Smooth muscle cell of the coronary artery (primary cell): ENCODE data around the gene CLN6. TPM values are rescaled to one million over a fixed set of nuclear protein-coding genes. Genes with fewer than 3 reads are reported as not detected.

Experiments
- total RNA-seq: library from RNA; depleted of rRNA; stranded (reverse); fragments of >200 nt; gene quantifications from 2 replicates; pipeline ENCODE4 v1.2.3, GENCODE V29; 2014; ENCODE audit warnings: low replicate concordance

Gene CLN6
- total RNA-seq, result 6.8 and 8.9 TPM in 2 replicates

GRCh38 chr15:68229386-68230156 is at the start of gene CLN6:
Gene CLN6, minus strand, starts transcription at chr15:68229728. Its CDS starts 144 bp downstream, at chr15:68229584.

GRCh38 chr15:68277603-68278344 is 48.2 kb upstream of the CLN6 start, which contains the start of gene FEM1B:
Gene FEM1B, plus strand, starts transcription at chr15:68277745. Its CDS starts 673 bp downstream, at chr15:68278418.

GRCh38 chr15:68204776-68205557 is 24.6 kb downstream of the CLN6 start, which contains the start of gene CALML4:
Gene CALML4, minus strand, starts transcription at chr15:68205332. Its CDS starts 85 bp downstream, at chr15:68205247.

Other genes starting within 250 kb of the CLN6 start
- gene PIAS1, start 175.4 kb downstream of the CLN6 start, total RNA-seq, result 2.6 and 6.3 TPM in 2 replicates
- gene CALML4, start 24.4 kb downstream of the CLN6 start, total RNA-seq, result 0.90 and 2.0 TPM in 2 replicates
- gene FEM1B, start 48.0 kb upstream of the CLN6 start, total RNA-seq, result 35.0 and 106 TPM in 2 replicates
- gene ITGA11, start 202.4 kb upstream of the CLN6 start, total RNA-seq, result 26.3 and 65.5 TPM in 2 replicates